Measurements from ENCODE around the gene PRKAR1B.

The PRKAR1B gene

DNA sequence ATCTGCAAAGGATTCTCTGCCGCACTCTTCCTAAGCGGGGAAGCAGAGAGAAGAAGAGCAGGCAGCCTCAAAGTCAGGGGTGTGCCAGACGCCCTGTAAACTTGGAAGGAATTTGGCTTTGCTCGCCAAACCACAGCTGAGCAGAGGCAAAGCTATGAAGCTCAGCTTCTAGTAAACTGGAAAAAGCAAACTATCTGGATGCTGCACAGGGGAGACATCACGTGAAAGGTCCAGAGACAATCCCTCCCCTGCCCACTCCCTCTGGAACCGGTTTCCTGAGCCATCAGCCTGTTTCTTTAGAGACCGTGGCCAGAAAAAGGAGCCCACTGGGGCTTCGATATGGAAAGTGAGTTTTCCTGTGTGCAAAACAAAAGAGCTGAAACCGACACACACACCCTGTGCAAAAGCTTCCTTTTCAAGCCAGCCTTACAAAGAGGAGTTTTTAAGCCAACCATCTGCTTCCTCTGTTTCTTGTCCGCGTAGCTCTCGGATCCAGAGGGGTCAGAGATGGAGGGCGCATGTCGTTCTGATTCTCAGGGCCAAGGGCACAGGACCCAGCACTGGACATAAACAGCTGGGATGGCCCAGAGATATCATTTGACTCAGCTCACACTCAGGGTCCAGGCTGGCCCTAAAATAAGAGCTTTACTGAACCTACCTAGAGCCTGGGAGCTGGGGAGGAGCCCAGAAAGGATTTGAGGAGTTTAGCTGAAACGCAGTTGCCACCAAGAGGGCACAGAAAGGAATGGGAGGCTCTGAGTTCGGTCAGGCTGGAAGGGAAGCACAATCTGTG lies 58.7 kb downstream of the PRKAR1B start:
- no peak overlapping the region for H2AFZ ChIP-seq (ENCODE audit: low read depth, low read length)
- no peak overlapping the region for H3K23ac ChIP-seq (ENCODE audit: low read length in 2 of 2)
- H2BK15ac ChIP-seq (ENCODE audit: low read depth, poor library complexity, severe bottlenecking) = no peak overlapping the region
- no peak overlapping the region for H3K18ac ChIP-seq (ENCODE audit: low read depth in 1 of 2, low read length in 2 of 2)
- H3K27ac ChIP-seq (ENCODE audit: low read length, poor library complexity, severe bottlenecking) = no peak overlapping the region
- H2BK12ac ChIP-seq (ENCODE audit: low read length in 2 of 2) = no peak overlapping the region
- no peaks in the 10 kb centered on the region for H3K9me3 ChIP-seq (ENCODE audit: control insufficient read depth, low read length)
- H2AK5ac ChIP-seq (ENCODE audit: low read length, severe bottlenecking) = no peak overlapping the region
- DNase-seq = peak; percentile 21
- H3K4me3 ChIP-seq (ENCODE audit: insufficient read depth in 1 of 2, low read depth in 1 of 2, low read length in 2 of 2) = peak overlapping the region in 1 of 2 experiments; percentile 72
- no peak overlapping the region for H3K4ac ChIP-seq (ENCODE audit: low read depth in 1 of 2, low read length in 2 of 2)
- 89% methylated on average over 16 of the region's 16 CpGs for WGBS
- H3K4me2 ChIP-seq (ENCODE audit: low read length, poor library complexity, severe bottlenecking) = no peak overlapping the region
- no peak overlapping the region for H4K8ac ChIP-seq (ENCODE audit: low read length)
- H3K79me1 ChIP-seq (replicated peaks; ENCODE audit: low read length, poor library complexity, severe bottlenecking) = no peaks in the 10 kb centered on the region
- no peak overlapping the region for H2BK5ac ChIP-seq (ENCODE audit: low read depth, low read length, poor library complexity, severe bottlenecking)
- H3K4me1 ChIP-seq (ENCODE audit: control insufficient read depth, insufficient read depth, low read depth, low read length) = peaks cover 18% of the 10 kb centered on the region
- H3K36me3 ChIP-seq (ENCODE audit: control insufficient read depth in 1 of 2, insufficient read depth in 2 of 2, low read depth in 1 of 2, low read length in 2 of 2) = peaks cover 0 to 25% of the 10 kb centered on the region in 2 experiments
- no peaks in the 10 kb centered on the region for H3K27me3 ChIP-seq (ENCODE audit: control insufficient read depth in 1 of 2, insufficient read depth in 1 of 2, low read length in 2 of 2)
- no peak overlapping the region for H3K14ac ChIP-seq (ENCODE audit: low read length in 2 of 2)
- H2BK120ac ChIP-seq (ENCODE audit: low read depth, low read length) = no peak overlapping the region
- peak overlapping the region; percentile 83 for H3K9ac ChIP-seq (ENCODE audit: low read length)
- H4K91ac ChIP-seq (ENCODE audit: low read length) = no peak overlapping the region

DNA sequence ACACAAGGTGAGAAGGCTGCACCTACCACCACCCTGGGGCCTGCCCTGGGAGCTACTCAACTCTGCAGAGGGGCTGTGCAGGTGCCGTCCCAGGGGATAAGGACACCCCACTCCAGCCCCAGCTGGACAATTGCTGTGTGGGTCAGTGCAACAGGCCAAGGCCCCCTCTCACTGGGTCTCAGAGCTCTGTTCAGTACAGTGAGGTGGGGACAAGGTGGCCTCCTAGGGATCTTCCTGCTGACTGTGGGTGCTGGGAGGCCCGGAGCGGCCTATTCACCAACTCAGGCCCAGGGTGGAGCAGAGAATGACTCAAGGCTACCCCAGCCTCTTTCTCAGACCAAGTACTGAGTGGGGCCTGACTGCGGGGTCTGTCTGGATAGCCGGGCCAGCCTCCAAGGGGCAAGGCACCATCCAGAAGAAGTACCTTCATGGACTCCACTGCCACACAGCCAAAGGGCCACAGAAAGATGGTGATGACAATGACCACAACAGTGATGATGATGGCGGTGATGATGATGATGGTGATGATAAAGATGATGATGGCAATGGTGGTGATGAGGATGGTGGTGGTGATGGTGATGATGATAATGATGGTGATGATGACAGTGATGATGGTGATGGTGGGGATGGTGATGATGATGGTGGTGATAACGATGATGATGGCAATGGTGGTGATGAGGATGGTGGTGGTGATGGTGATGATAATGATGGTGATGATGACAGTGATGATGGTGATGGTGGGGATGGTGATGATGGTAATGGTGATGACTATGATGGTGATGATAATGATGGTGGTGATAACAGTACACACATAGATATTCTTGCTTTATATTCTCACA lies 60.4 kb downstream of the PRKAR1B start:
- Histone ChIP-seq H2BK5ac (ENCODE audit: low read depth, low read length, poor library complexity, severe bottlenecking) (no peak overlapping the region), H2BK12ac (ENCODE audit: low read length in 2 of 2) (no peak overlapping the region), H4K91ac (ENCODE audit: low read length) (no peak overlapping the region), H3K4me1 (ENCODE audit: control insufficient read depth, insufficient read depth, low read depth, low read length) (peaks cover 18% of the 10 kb centered on the region), H3K27ac (ENCODE audit: low read length, poor library complexity, severe bottlenecking) (no peak overlapping the region), H2AK5ac (ENCODE audit: low read length, severe bottlenecking) (peak overlapping the region; percentile 28), H3K4ac (ENCODE audit: low read depth in 1 of 2, low read length in 2 of 2) (no peak overlapping the region), H3K79me1 (replicated peaks; ENCODE audit: low read length, poor library complexity, severe bottlenecking) (no peaks in the 10 kb centered on the region), H3K27me3 (ENCODE audit: control insufficient read depth in 1 of 2, insufficient read depth in 1 of 2, low read length in 2 of 2) (no peaks in the 10 kb centered on the region), H2AFZ (ENCODE audit: low read depth, low read length) (no peak overlapping the region), H4K8ac (ENCODE audit: low read length) (no peak overlapping the region), H3K14ac (ENCODE audit: low read length in 2 of 2) (no peak overlapping the region), H2BK15ac (ENCODE audit: low read depth, poor library complexity, severe bottlenecking) (no peak overlapping the region), H3K4me3 (ENCODE audit: insufficient read depth in 1 of 2, low read depth in 1 of 2, low read length in 2 of 2) (no peak overlapping the region), H3K18ac (ENCODE audit: low read depth in 1 of 2, low read length in 2 of 2) (no peak overlapping the region), H3K9ac (ENCODE audit: low read length) (no peak overlapping the region), H3K36me3 (ENCODE audit: control insufficient read depth in 1 of 2, insufficient read depth in 2 of 2, low read depth in 1 of 2, low read length in 2 of 2) (peaks cover 0 to 23% of the 10 kb centered on the region in 2 experiments), H2BK120ac (ENCODE audit: low read depth, low read length) (no peak overlapping the region), H3K23ac (ENCODE audit: low read length in 2 of 2) (no peak overlapping the region), H3K4me2 (ENCODE audit: low read length, poor library complexity, severe bottlenecking) (no peak overlapping the region), H3K9me3 (ENCODE audit: control insufficient read depth, low read length) (no peaks in the 10 kb centered on the region)
- WGBS = 95% methylated on average over 7 of the region's 7 CpGs
- no peak for DNase-seq

GRCh38 chr7:665736-666453 lies 61.2 kb downstream of the PRKAR1B start:
- WGBS = 86% methylated on average over 35 of the region's 35 CpGs
- Histone ChIP-seq H3K4me2 (ENCODE audit: low read length, poor library complexity, severe bottlenecking) (no peak overlapping the region), H2BK5ac (ENCODE audit: low read depth, low read length, poor library complexity, severe bottlenecking) (no peak overlapping the region), H2AK5ac (ENCODE audit: low read length, severe bottlenecking) (peak overlapping the region; percentile 31), H2BK12ac (ENCODE audit: low read length in 2 of 2) (no peak overlapping the region), H3K14ac (ENCODE audit: low read length in 2 of 2) (no peak overlapping the region), H4K8ac (ENCODE audit: low read length) (no peak overlapping the region), H3K79me1 (replicated peaks; ENCODE audit: low read length, poor library complexity, severe bottlenecking) (no peaks in the 10 kb centered on the region), H3K18ac (ENCODE audit: low read depth in 1 of 2, low read length in 2 of 2) (no peak overlapping the region), H2AFZ (ENCODE audit: low read depth, low read length) (no peak overlapping the region), H3K4me1 (ENCODE audit: control insufficient read depth, insufficient read depth, low read depth, low read length) (peaks cover 18% of the 10 kb centered on the region), H3K9ac (ENCODE audit: low read length) (peak overlapping the region; percentile 2), H2BK15ac (ENCODE audit: low read depth, poor library complexity, severe bottlenecking) (no peak overlapping the region), H3K4ac (ENCODE audit: low read depth in 1 of 2, low read length in 2 of 2) (no peak overlapping the region), H3K27me3 (ENCODE audit: control insufficient read depth in 1 of 2, insufficient read depth in 1 of 2, low read length in 2 of 2) (no peaks in the 10 kb centered on the region), H3K4me3 (ENCODE audit: insufficient read depth in 1 of 2, low read depth in 1 of 2, low read length in 2 of 2) (no peak overlapping the region), H2BK120ac (ENCODE audit: low read depth, low read length) (no peak overlapping the region), H3K9me3 (ENCODE audit: control insufficient read depth, low read length) (no peaks in the 10 kb centered on the region), H3K36me3 (ENCODE audit: control insufficient read depth in 1 of 2, insufficient read depth in 2 of 2, low read depth in 1 of 2, low read length in 2 of 2) (peaks cover 0 to 22% of the 10 kb centered on the region in 2 experiments), H3K27ac (ENCODE audit: low read length, poor library complexity, severe bottlenecking) (no peak overlapping the region), H3K23ac (ENCODE audit: low read length in 2 of 2) (no peak overlapping the region), H4K91ac (ENCODE audit: low read length) (no peak overlapping the region)
- no peak for DNase-seq
